K562 (cell line): ENCODE results near the gene PXN. TPM values are rescaled to one million over a fixed set of nuclear protein-coding genes. Genes with fewer than 3 reads are reported as not detected.
A peak's percentile ranks its signal among the peaks of the same experiment; 100 is the strongest.

Source experiments
- CBFA2T2 ChIP-seq: fragments of 450-650 bp; conservative IDR thresholded peaks from 2 replicates; pipeline ENCODE4 v1.6.1; 2017; ENCODE audit warnings: mild to moderate bottlenecking
- CREB5 ChIP-seq: fragments of 250-450 bp; sonication (Bioruptor Pico); IDR thresholded peaks from 2 replicates; pipeline ENCODE4 v1.5.0; 2020; ENCODE audit warnings: mild to moderate bottlenecking
- IRF9 ChIP-seq: fragments of 450-650 bp; IDR thresholded peaks from 2 replicates; pipeline ENCODE4 v1.6.1; 2016; ENCODE audit warnings: missing biosample characterization, missing genetic modification characterization
- KDM2B ChIP-seq: fragments of 250-450 bp; sonication (Bioruptor Pico); IDR thresholded peaks from 2 replicates; pipeline ENCODE4 v1.8.0; 2021; ENCODE audit warnings: mild to moderate bottlenecking, moderate library complexity
- MIER1 ChIP-seq: fragments of 450-650 bp; IDR thresholded peaks from 2 replicates; pipeline ENCODE4 v1.6.1; 2016; ENCODE audit warnings: antibody characterized with exemption, mild to moderate bottlenecking, low read depth
- MLLT1 ChIP-seq, 2 experiments: fragments of 450-650 bp; IDR thresholded peaks; 2 replicates each; pipeline ENCODE4 v1.6.1; 2016
- PHF8 ChIP-seq: fragments of 200-600 bp; sonication (generic); IDR thresholded peaks from 2 replicates; pipeline ENCODE4 v1.6.1; 2012; ENCODE audit warnings: mixed run types, mild to moderate bottlenecking, inconsistent platforms, low read length, moderate library complexity, borderline replicate concordance
- PREB ChIP-seq: sonication (generic); formaldehyde crosslinking; IDR thresholded peaks from 2 replicates; pipeline ENCODE4 v1.8.1; 2023; ENCODE audit warnings: mild to moderate bottlenecking, missing genetic modification reagents
- RBM34 ChIP-seq: fragments of 200-400 bp; formaldehyde crosslinking; IDR thresholded peaks from 2 replicates; pipeline ENCODE4 v1.6.1; 2018; ENCODE audit warnings: low read length, borderline replicate concordance; ENCODE audit not compliant: insufficient read depth
- RERE ChIP-seq: sonication (generic); formaldehyde crosslinking; IDR thresholded peaks from 2 replicates; pipeline ENCODE4 v1.8.0; 2023; ENCODE audit warnings: missing genetic modification reagents, mild to moderate bottlenecking, borderline replicate concordance
- ZBTB9 ChIP-seq: fragments of 450-650 bp; formaldehyde crosslinking; IDR thresholded peaks from 2 replicates; pipeline ENCODE4 v1.4.0; 2020; ENCODE audit warnings: mild to moderate bottlenecking, moderate library complexity
- ZNF140 ChIP-seq: fragments of 250-450 bp; sonication (Bioruptor Pico); IDR thresholded peaks from 2 replicates; pipeline ENCODE4 v1.8.0; 2021; ENCODE audit warnings: moderate library complexity, mild to moderate bottlenecking, inconsistent platforms
- polyA plus RNA-seq, 8 experiments: library from polyadenylated mRNA; depleted of rRNA in 4 of 8; stranded (reverse) in 5 of 8; unstranded in 3 of 8; fragments of >200 nt; fragmentation: Nextera tagmentation in 2 of 8; fragmentation: Illumina TruSeq in 1 of 8; extraction: Ambion mirVana in 2 of 8; extraction: Trizol in 1 of 8; gene quantifications; 2 replicates each; pipeline versions ENCODE4 v1.2.1 to v1.2.3, GENCODE V29; 2011 to 2014; ENCODE audit warnings: inconsistent platforms in 1 of 8, missing spikeins in 1 of 8
- total RNA-seq, 7 experiments: library from RNA; depleted of rRNA in 6 of 7; stranded (reverse); fragments of >200 nt in 6 of 7; fragmentation: Illumina TruSeq in 2 of 7; extraction: Trizol in 2 of 7; gene quantifications; 2 replicates each; pipeline versions ENCODE4 v1.2.1 to v1.2.3, GENCODE V29; 2011 to 2021; ENCODE audit warnings: low replicate concordance in 1 of 7

The PXN gene
- total and polyA plus RNA-seq, 9 of the 15 experiments (the other 6 are each of a cell fraction or from before 2014, with no cell fraction given) = 4.0 to 74.1 (median 18.6) TPM

GRCh38 chr12:120292661-120293531 lies 27.4 kb upstream of the PXN start, which contains the start of gene RNU4-1 (continued):
- TF ChIP-seq PREB = peak; percentile 59; the same call in 1 of the 2 replicates
- TF ChIP-seq KDM2B (CRISPR knock-in tag) = no peak
- 0 out of 2 replicates have a peak, but pooled peaks have one; percentile 14 for TF ChIP-seq ZBTB9 (CRISPR knock-in tag)
- TF ChIP-seq RERE (CRISPR knock-in tag) = no peak
- no peak for TF ChIP-seq ZNF140 (CRISPR knock-in tag)
- peak; percentile 48; the same call in 1 of the 2 replicates for TF ChIP-seq PHF8
- no peak for TF ChIP-seq CREB5 (CRISPR knock-in tag)
- no peak for TF ChIP-seq RBM34
- peak; percentile 92 to 96 for TF ChIP-seq MLLT1 (IDR thresholded peaks at IDR 0.05)
- TF ChIP-seq MIER1 = no peak
- 0 out of 2 replicates have a peak, but pooled peaks have one; percentile 23 for TF ChIP-seq CBFA2T2
- TF ChIP-seq IRF9 (tag) = no peak
